Kidney (tissue), 14 donors: Measurements from ENCODE around the gene LCNL1. TPM values are rescaled to one million over a fixed set of nuclear protein-coding genes. Genes with fewer than 3 reads are reported as not detected.

Experiments used
- DNase-seq, 5 donors: peaks; one replicate each; pipeline ENCODE4 v3.0.0-alpha.2; 2013 to 2020
- FAIRE-seq: peaks from 2 replicates; lab custom pipeline; 2012; peaks lifted over from hg19 to GRCh38; lab: Jason Lieb, UNC
- H3K27ac ChIP-seq, 2 donors: one replicate each; pipeline ENCODE4 v1.7.0; 2013; ENCODE audit warnings: low read depth in 2 of 2, low read length in 2 of 2, inconsistent platforms in 1 of 2
- H3K27me3 ChIP-seq: one replicate; pipeline ENCODE4 v1.7.1; 2013; ENCODE audit warnings: low read length, inconsistent platforms; ENCODE audit not compliant: control insufficient read depth, insufficient read depth
- H3K36me3 ChIP-seq, 3 donors: one replicate each; pipeline versions ENCODE4 v1.7.0 to v1.7.1; 2013; ENCODE audit warnings: low read length in 3 of 3, control low read depth in 1 of 3, inconsistent platforms in 1 of 3; ENCODE audit not compliant: insufficient read depth in 3 of 3, control insufficient read depth in 2 of 3
- H3K4me1 ChIP-seq, 3 donors: one replicate each; pipeline versions ENCODE4 v1.7.0 to v1.7.1; 2013; ENCODE audit warnings: low read length in 3 of 3, inconsistent platforms in 1 of 3, low read depth in 1 of 3; ENCODE audit not compliant: control insufficient read depth in 2 of 3, insufficient read depth in 2 of 3
- H3K4me3 ChIP-seq, 3 donors: one replicate each; pipeline versions ENCODE4 v1.7.0 to v1.8.1; 2013; ENCODE audit warnings: low read length in 3 of 3, control low read depth in 1 of 3, inconsistent platforms in 1 of 3
- H3K9ac ChIP-seq, 3 donors: one replicate each; pipeline versions ENCODE4 v1.7.0 to v1.7.1; 2013; ENCODE audit warnings: low read length in 3 of 3, control low read depth in 1 of 3, inconsistent platforms in 1 of 3
- H3K9me3 ChIP-seq, 3 donors: one replicate each; pipeline versions ENCODE4 v1.7.0 to v1.7.1; 2013; ENCODE audit warnings: low read length in 3 of 3, control low read depth in 1 of 3, inconsistent platforms in 1 of 3; ENCODE audit not compliant: control insufficient read depth in 2 of 3, insufficient read depth in 1 of 3
- CTCF ChIP-seq: IDR thresholded peaks from 3 replicates; pipeline ENCODE4 v1.5.1; 2012; ENCODE audit warnings: mild to moderate bottlenecking, moderate library complexity, borderline replicate concordance; ENCODE audit not compliant: insufficient read depth; ENCODE audit errors: extremely low read depth
- intact Hi-C: fragments of 100-400 bp; cut with DNase I; formaldehyde crosslinking; loops from one replicate; pipeline ENCODE4 v1.11.1; 2022
- polyA plus RNA-seq: library from polyadenylated mRNA; stranded (reverse); fragments of 350-450 nt; fragmentation: Illumina TruSeq; extraction: RNeasy Lipid Tissue Mini Kit (QIAGEN cat#74804); gene quantifications from one replicate; pipeline ENCODE4 v1.2.3, GENCODE V29; 2014; ENCODE audit warnings: low read depth, low replicate concordance; ENCODE audit not compliant: insufficient read depth
- total RNA-seq: library from RNA; stranded (reverse); fragmentation: NEBNext Ultra II Directional; extraction: Animal tissue kit (Norgen Biotek cat#: 25700); gene quantifications from one replicate; pipeline ENCODE4 v1.2.1, GENCODE V29; 2021
- donor health status: control.
- donor health status: control.
- donor health status: control.
- donor health status: control.
- donor health status: control.
- donor health status: DM: yes; HTN: yes; CAD: no.
- donor health status: Normal renal cell carcinoma (clear cell type).

LCNL1 gene
- total and polyA plus RNA-seq, 2 donors from 2014 or later: 0.54 to 1.4 TPM

GRCh38 chr9:136939996-136940525, 42.7 kb upstream of the LCNL1 start:
- Histone ChIP-seq H3K9ac (no peak overlapping the region), H3K27ac (no peak overlapping the region), H3K36me3 (peaks cover 0 to 23% (median 7%) of the 10 kb centered on the region in 3 donors), H3K27me3 (no peaks in the 10 kb centered on the region), H3K4me1 (peaks cover 0 to 10% (median 0%) of the 10 kb centered on the region in 3 donors), H3K9me3 (no peaks in the 10 kb centered on the region), H3K4me3 (no peak overlapping the region)
- DNase-seq: peak in 1 of 5 donors; percentile 63
- FAIRE-seq: no peak
- intact Hi-C loops: loop anchor here (10.0 kb wide), 2 partner anchors 95 to 145 kb away; partner anchors contain the start of genes AJM1, CCDC183, PHPT1 and TMEM141
- no peak for TF ChIP-seq CTCF

- no peak overlapping the region for H3K4me3 ChIP-seq
- no peak overlapping the region for H3K27ac ChIP-seq
- TF ChIP-seq CTCF: no peak
- peaks cover 0 to 10% (median 0%) of the 10 kb centered on the region in 3 donors for H3K4me1 ChIP-seq
- peaks cover 0 to 23% (median 7%) of the 10 kb centered on the region in 3 donors for H3K36me3 ChIP-seq
- FAIRE-seq (no peak), DNase-seq (peak in 1 of 5 donors; percentile 72)
- H3K9me3 ChIP-seq: no peaks in the 10 kb centered on the region
- no peaks in the 10 kb centered on the region for H3K27me3 ChIP-seq
- intact Hi-C loops: loop anchor here (10.0 kb wide), 2 partner anchors 96 to 146 kb away; partner anchors contain the start of genes AJM1, CCDC183, PHPT1 and TMEM141
- no peak overlapping the region for H3K9ac ChIP-seq
These were observed 42.1 kb upstream of the LCNL1 start for GRCh38 chr9:136940526-136941230.

- Histone ChIP-seq H3K9ac (no peak overlapping the region), H3K4me3 (no peak overlapping the region), H3K27ac (no peak overlapping the region), H3K9me3 (no peaks in the 10 kb centered on the region), H3K36me3 (peaks cover 0 to 23% (median 7%) of the 10 kb centered on the region in 3 donors), H3K27me3 (no peaks in the 10 kb centered on the region), H3K4me1 (peaks cover 0 to 10% (median 0%) of the 10 kb centered on the region in 3 donors)
- DNase-seq: peak in 1 of 5 donors; percentile 83
- TF ChIP-seq CTCF: no peak
- intact Hi-C loops: loop anchor here (10.0 kb wide), 2 partner anchors 97 to 147 kb away; partner anchors contain the start of genes AJM1, CCDC183, PHPT1 and TMEM141
- no peak for FAIRE-seq
These were observed 41.3 kb upstream of the LCNL1 start for GRCh38 chr9:136941231-136942111.
